CD8-positive, alpha-beta memory T cell (primary cell): ENCODE results near the gene GBF1. TPM values are rescaled to one million over a fixed set of nuclear protein-coding genes. Genes with fewer than 3 reads are reported as not detected.
A peak's percentile ranks its signal among the peaks of the same experiment; 100 is the strongest.

Source experiments
- CTCF ChIA-PET: fragments of 350-600 bp; sonication (Branson Sonifier 250); formaldehyde crosslinking; loops from one replicate; lab custom pipeline; 2021; ENCODE audit warnings: antibody characterized with exemption; lab: Charles Lee
- POLR2A ChIA-PET: fragments of 350-600 bp; sonication (Branson Sonifier 250); formaldehyde crosslinking; loops from one replicate; lab custom pipeline; 2021; ENCODE audit warnings: antibody characterized with exemption; lab: Charles Lee
- DNase-seq, 5 donors: peaks; one replicate each; pipeline versions ENCODE4 v3.0.0 to v3.0.0-alpha.2; 2020 to 2022; ENCODE audit warnings: mixed read lengths in 1 of 5
- H3K27ac ChIP-seq: one replicate; pipeline ENCODE4 v1.7.0; 2013; ENCODE audit warnings: low read depth, mild to moderate bottlenecking, low read length, moderate library complexity
- H3K27me3 ChIP-seq: 2 replicates; pipeline ENCODE4 v1.7.0; 2013; ENCODE audit warnings: low read length, mild to moderate bottlenecking; ENCODE audit not compliant: insufficient read depth, poor library complexity, severe bottlenecking
- H3K36me3 ChIP-seq: 2 replicates; pipeline ENCODE4 v1.7.0; 2013; ENCODE audit warnings: mild to moderate bottlenecking, low read length, moderate library complexity; ENCODE audit not compliant: insufficient read depth
- H3K4me1 ChIP-seq: 2 replicates; pipeline ENCODE4 v1.7.0; 2013; ENCODE audit warnings: mild to moderate bottlenecking, low read length, moderate library complexity; ENCODE audit not compliant: insufficient read depth
- H3K4me3 ChIP-seq: 2 replicates; pipeline ENCODE4 v1.7.0; 2013; ENCODE audit warnings: mild to moderate bottlenecking, low read length
- H3K9me3 ChIP-seq: 2 replicates; pipeline ENCODE4 v1.7.0; 2013; ENCODE audit warnings: mild to moderate bottlenecking, low read length
- H3K27ac Mint-ChIP-seq, 8 donors: one replicate each; pipeline ENCODE4 v1.8.0; 2020 to 2021; ENCODE audit warnings: mixed read lengths in 8 of 8, mild to moderate bottlenecking in 6 of 8, inconsistent platforms in 3 of 8, moderate library complexity in 3 of 8
- H3K27me3 Mint-ChIP-seq, 2 donors: one replicate each; pipeline ENCODE4 v1.8.0; 2020 to 2021; ENCODE audit warnings: mixed read lengths in 2 of 2, mild to moderate bottlenecking in 1 of 2, moderate library complexity in 1 of 2
- H3K36me3 Mint-ChIP-seq, 3 donors: one replicate each; pipeline ENCODE4 v1.8.0; 2020 to 2021; ENCODE audit warnings: mixed read lengths in 3 of 3, inconsistent platforms in 1 of 3, mild to moderate bottlenecking in 1 of 3
- H3K4me1 Mint-ChIP-seq, 3 donors: one replicate each; pipeline ENCODE4 v1.8.0; 2020 to 2021; ENCODE audit warnings: mixed read lengths in 3 of 3, inconsistent platforms in 1 of 3, mild to moderate bottlenecking in 1 of 3
- H3K4me3 Mint-ChIP-seq, 7 donors: one replicate each; pipeline ENCODE4 v1.8.0; 2020 to 2021; ENCODE audit warnings: mixed read lengths in 7 of 7, mild to moderate bottlenecking in 6 of 7, moderate library complexity in 4 of 7, inconsistent platforms in 2 of 7
- H3K9me3 Mint-ChIP-seq, 5 donors: one replicate each; pipeline ENCODE4 v1.8.0; 2020 to 2022; ENCODE audit warnings: mixed read lengths in 5 of 5, mild to moderate bottlenecking in 3 of 5, moderate library complexity in 2 of 5, inconsistent platforms in 1 of 5
- polyA plus RNA-seq: library from polyadenylated mRNA; unstranded; fragments of 300-500 nt; fragmentation: Illumina TruSeq; gene quantifications from one replicate; pipeline ENCODE4 v1.2.3, GENCODE V29; 2021
- total RNA-seq, 2 experiments: library from RNA; stranded (reverse); gene quantifications; one replicate each; pipeline ENCODE4 v1.2.3, GENCODE V29; 2021

The GBF1 gene
- total and polyA plus RNA-seq, 3 experiments from 2014 or later = 21.6 to 39.2 (median 38.7) TPM

- POLR2A ChIA-PET = no interaction called here
- H3K27me3 Mint-ChIP-seq = no peaks in the 10 kb centered on the region
- Histone ChIP-seq H3K9me3 (no peaks in the 10 kb centered on the region), H3K27ac (no peak overlapping the region), H3K4me1 (no peaks in the 10 kb centered on the region), H3K4me3 (no peak overlapping the region), H3K36me3 (peaks cover 4% of the 10 kb centered on the region), H3K27me3 (no peaks in the 10 kb centered on the region)
- H3K36me3 Mint-ChIP-seq = peaks cover 0 to 37% (median 3%) of the 10 kb centered on the region in 3 donors
- H3K27ac Mint-ChIP-seq = peak overlapping the region in 2 of 8 donors; percentile 54 to 55
- H3K9me3 Mint-ChIP-seq = no peaks in the 10 kb centered on the region
- CTCF ChIA-PET = interaction anchor here (0.6 kb wide), 1 partner anchor 11 kb away, joined by 3 read pairs; no protein-coding TSS in a partner anchor
- no peak overlapping the region for H3K4me3 Mint-ChIP-seq
- DNase-seq = no peak
- H3K4me1 Mint-ChIP-seq = peaks cover 8% of the 10 kb centered on the region in 3 donors
Observed at GRCh38 chr10:102334101-102334500, 88.8 kb downstream of the GBF1 start.

GRCh38 chr10:102335184-102335583 is 89.9 kb downstream of the GBF1 start:
- no peaks in the 10 kb centered on the region for H3K27me3 Mint-ChIP-seq
- Histone ChIP-seq H3K27ac (no peak overlapping the region), H3K4me3 (no peak overlapping the region), H3K36me3 (peaks cover 4% of the 10 kb centered on the region), H3K4me1 (no peaks in the 10 kb centered on the region), H3K27me3 (no peaks in the 10 kb centered on the region), H3K9me3 (no peaks in the 10 kb centered on the region)
- peaks cover 6 to 7% (median 7%) of the 10 kb centered on the region in 3 donors for H3K4me1 Mint-ChIP-seq
- H3K36me3 Mint-ChIP-seq = peaks cover 0 to 36% (median 3%) of the 10 kb centered on the region in 3 donors
- no peaks in the 10 kb centered on the region for H3K9me3 Mint-ChIP-seq
- CTCF ChIA-PET = interaction anchor here (1.1 to 2.0 kb wide), 3 partner anchors 15 to 105 kb away, joined by 3 to 5 read pairs (median 5); no protein-coding TSS in a partner anchor
- H3K27ac Mint-ChIP-seq = peak overlapping the region in 1 of 8 donors; percentile 58
- POLR2A ChIA-PET = no interaction called here
- no peak overlapping the region for H3K4me3 Mint-ChIP-seq
- DNase-seq = no peak

- no peak overlapping the region for H3K27ac Mint-ChIP-seq
- no peaks in the 10 kb centered on the region for H3K9me3 Mint-ChIP-seq
- no peak overlapping the region for H3K27ac ChIP-seq
- H3K4me1 ChIP-seq = no peaks in the 10 kb centered on the region
- H3K36me3 Mint-ChIP-seq = peaks cover 0 to 27% (median 8%) of the 10 kb centered on the region in 3 donors
- H3K27me3 Mint-ChIP-seq = no peaks in the 10 kb centered on the region
- DNase-seq = no peak
- H3K27me3 ChIP-seq = no peaks in the 10 kb centered on the region
- H3K36me3 ChIP-seq = peaks cover 4% of the 10 kb centered on the region
- no peaks in the 10 kb centered on the region for H3K9me3 ChIP-seq
- H3K4me3 Mint-ChIP-seq = no peak overlapping the region
- CTCF ChIA-PET = interaction anchor here (0.6 to 3.2 kb wide), 5 partner anchors 9 to 538 kb away, joined by 3 to 8 read pairs (median 3); partner anchors contain the start of gene PPRC1
- POLR2A ChIA-PET = no interaction called here
- no peaks in the 10 kb centered on the region for H3K4me1 Mint-ChIP-seq
- no peak overlapping the region for H3K4me3 ChIP-seq
Observed at GRCh38 chr10:102341038-102341688, 95.8 kb downstream of the GBF1 start.

- Mint-ChIP-seq H3K36me3 (peaks cover 0 to 37% (median 8%) of the 10 kb centered on the region in 3 donors), H3K9me3 (no peaks in the 10 kb centered on the region), H3K4me3 (no peak overlapping the region), H3K4me1 (no peaks in the 10 kb centered on the region), H3K27ac (peak overlapping the region in 1 of 8 donors; percentile 66), H3K27me3 (no peaks in the 10 kb centered on the region)
- POLR2A ChIA-PET = interaction anchor here (0.7 kb wide), 1 partner anchor 28 kb away, joined by 4 read pairs; no protein-coding TSS in a partner anchor
- H3K27ac ChIP-seq = no peak overlapping the region
- H3K27me3 ChIP-seq = no peaks in the 10 kb centered on the region
- peaks cover 6% of the 10 kb centered on the region for H3K36me3 ChIP-seq
- DNase-seq = no peak
- no peaks in the 10 kb centered on the region for H3K4me1 ChIP-seq
- H3K4me3 ChIP-seq = no peak overlapping the region
- H3K9me3 ChIP-seq = no peaks in the 10 kb centered on the region
- CTCF ChIA-PET = interaction anchor here (0.7 to 3.2 kb wide), 3 partner anchors 8 to 111 kb away, joined by 3 to 8 read pairs (median 8); no protein-coding TSS in a partner anchor
Observed at GRCh38 chr10:102342458-102342857, 97.1 kb downstream of the GBF1 start.

GRCh38 chr10:102342958-102343357 is 97.6 kb downstream of the GBF1 start:
- Histone ChIP-seq H3K27me3 (no peaks in the 10 kb centered on the region), H3K9me3 (no peaks in the 10 kb centered on the region), H3K36me3 (peaks cover 7% of the 10 kb centered on the region), H3K4me1 (no peaks in the 10 kb centered on the region), H3K4me3 (no peak overlapping the region), H3K27ac (no peak overlapping the region)
- no peak for DNase-seq
- H3K4me3 Mint-ChIP-seq = no peak overlapping the region
- no peaks in the 10 kb centered on the region for H3K4me1 Mint-ChIP-seq
- no peaks in the 10 kb centered on the region for H3K9me3 Mint-ChIP-seq
- peaks cover 0 to 37% (median 8%) of the 10 kb centered on the region in 3 donors for H3K36me3 Mint-ChIP-seq
- H3K27ac Mint-ChIP-seq = peak overlapping the region in 3 of 8 donors; percentile 14 to 36 (median 23)
- ChIA-PET CTCF (interaction anchor here (0.7 to 3.2 kb wide), 3 partner anchors 8 to 112 kb away, joined by 3 to 8 read pairs (median 8); no protein-coding TSS in a partner anchor), POLR2A (no interaction called here)
- no peaks in the 10 kb centered on the region for H3K27me3 Mint-ChIP-seq

GRCh38 chr10:102344067-102344466 is 98.7 kb downstream of the GBF1 start:
- H3K4me1 ChIP-seq = no peaks in the 10 kb centered on the region
- no peaks in the 10 kb centered on the region for H3K9me3 ChIP-seq
- Mint-ChIP-seq H3K4me3 (no peak overlapping the region), H3K36me3 (peaks cover 0 to 42% (median 11%) of the 10 kb centered on the region in 3 donors), H3K27me3 (no peaks in the 10 kb centered on the region), H3K27ac (peak overlapping the region in 2 of 8 donors; percentile 40 to 64), H3K4me1 (peaks cover 0 to 3% (median 0%) of the 10 kb centered on the region in 3 donors), H3K9me3 (no peaks in the 10 kb centered on the region)
- CTCF ChIA-PET = interaction anchor here (1.1 kb wide), 1 partner anchor 115 kb away, joined by 4 read pairs; no protein-coding TSS in a partner anchor
- no peak overlapping the region for H3K27ac ChIP-seq
- no peak for DNase-seq
- no peak overlapping the region for H3K4me3 ChIP-seq
- no peaks in the 10 kb centered on the region for H3K27me3 ChIP-seq
- H3K36me3 ChIP-seq = peaks cover 7% of the 10 kb centered on the region
- POLR2A ChIA-PET = no interaction called here

- H3K4me3 ChIP-seq = no peak overlapping the region
- H3K27ac ChIP-seq = no peak overlapping the region
- ChIA-PET POLR2A (no interaction called here), CTCF (interaction anchor here (14.9 kb wide), 1 partner anchor 117 kb away, joined by 327 read pairs; the partner anchor contains the start of gene ELOVL3)
- no peaks in the 10 kb centered on the region for H3K27me3 Mint-ChIP-seq
- no peaks in the 10 kb centered on the region for H3K9me3 ChIP-seq
- no peaks in the 10 kb centered on the region for H3K4me1 ChIP-seq
- H3K27ac Mint-ChIP-seq = peak overlapping the region in 3 of 8 donors; percentile 17 to 79 (median 63)
- no peaks in the 10 kb centered on the region for H3K9me3 Mint-ChIP-seq
- peaks cover 0 to 61% (median 14%) of the 10 kb centered on the region in 3 donors for H3K36me3 Mint-ChIP-seq
- H3K27me3 ChIP-seq = no peaks in the 10 kb centered on the region
- H3K4me1 Mint-ChIP-seq = peaks cover 0 to 3% (median 0%) of the 10 kb centered on the region in 3 donors
- no peak overlapping the region for H3K4me3 Mint-ChIP-seq
- peaks cover 14% of the 10 kb centered on the region for H3K36me3 ChIP-seq
- no peak for DNase-seq
Observed at GRCh38 chr10:102347236-102347828, 102.0 kb downstream of the GBF1 start.
